Ishikawa (cell line): ENCODE data around the gene SSTR5.

Source experiments
- CEBPB ChIP-seq: IDR thresholded peaks from 2 replicates; pipeline ENCODE4 v1.6.1; 2012
- CREB1 ChIP-seq: IDR thresholded peaks from 2 replicates; pipeline ENCODE4 v1.6.1; 2012; ENCODE audit warnings: low read depth
- EGR1 ChIP-seq: IDR thresholded peaks from 2 replicates; pipeline ENCODE4 v1.6.1; 2012
- EP300 ChIP-seq: IDR thresholded peaks from 2 replicates; pipeline ENCODE4 v1.6.1; 2012; ENCODE audit warnings: borderline replicate concordance
- FOXM1 ChIP-seq: IDR thresholded peaks from 2 replicates; pipeline ENCODE4 v1.6.1; 2012; ENCODE audit warnings: low read depth, borderline replicate concordance
- MAX ChIP-seq: IDR thresholded peaks from 2 replicates; pipeline ENCODE4 v1.6.1; 2012
- NFIC ChIP-seq: IDR thresholded peaks from 2 replicates; pipeline ENCODE4 v1.6.1; 2012
- RAD21 ChIP-seq: IDR thresholded peaks from 2 replicates; pipeline ENCODE4 v1.6.1; 2012; ENCODE audit warnings: low read depth
- REST ChIP-seq: IDR thresholded peaks from 2 replicates; pipeline ENCODE4 v1.6.1; 2012; ENCODE audit warnings: low read depth, mild to moderate bottlenecking
- TAF1 ChIP-seq: IDR thresholded peaks from 2 replicates; pipeline ENCODE4 v1.6.1; 2012; ENCODE audit warnings: low read depth, mild to moderate bottlenecking
- TCF12 ChIP-seq: IDR thresholded peaks from 2 replicates; pipeline ENCODE4 v1.6.1; 2012; ENCODE audit warnings: low read depth
- TEAD4 ChIP-seq: IDR thresholded peaks from 2 replicates; pipeline ENCODE4 v1.6.1; 2012
- USF1 ChIP-seq: IDR thresholded peaks from 2 replicates; pipeline ENCODE4 v1.6.1; 2012
- YY1 ChIP-seq: IDR thresholded peaks from 2 replicates; pipeline ENCODE4 v1.6.1; 2012; ENCODE audit warnings: low read depth
- ZBTB7A ChIP-seq: IDR thresholded peaks from 2 replicates; pipeline ENCODE4 v1.6.1; 2012; ENCODE audit warnings: low read depth

SSTR5 gene

GRCh38 chr16:1040346-1040745 is 32.2 kb upstream of the SSTR5 start:
- TF ChIP-seq CEBPB, result no peak
- no peak for TF ChIP-seq FOXM1
- TF ChIP-seq TAF1, result no peak
- no peak for TF ChIP-seq TEAD4
- no peak for TF ChIP-seq ZBTB7A
- TF ChIP-seq MAX, result no peak
- TF ChIP-seq YY1, result no peak
- no peak for TF ChIP-seq REST
- TF ChIP-seq USF1, result no peak

GRCh38 chr16:1042049-1042744 is 30.4 kb upstream of the SSTR5 start:
- TF ChIP-seq REST, result no peak

- no peak for TF ChIP-seq EP300
- TF ChIP-seq USF1, result no peak
- TF ChIP-seq MAX, result no peak
- TF ChIP-seq EGR1, result no peak
- TF ChIP-seq ZBTB7A, result no peak
- TF ChIP-seq RAD21, result no peak
- no peak for TF ChIP-seq TEAD4
- no peak for TF ChIP-seq YY1
- TF ChIP-seq REST, result no peak
- TF ChIP-seq CREB1, result no peak
- no peak for TF ChIP-seq CEBPB
- no peak for TF ChIP-seq TAF1
- no peak for TF ChIP-seq NFIC
- TF ChIP-seq FOXM1, result no peak
These were observed 29.7 kb upstream of the SSTR5 start for GRCh38 chr16:1042866-1043265.

GRCh38 chr16:1043881-1044451 is 28.6 kb upstream of the SSTR5 start:
- TF ChIP-seq EGR1, result no peak
- no peak for TF ChIP-seq CREB1
- TF ChIP-seq TAF1, result no peak
- TF ChIP-seq TEAD4, result no peak
- TF ChIP-seq REST, result no peak
- no peak for TF ChIP-seq TCF12
- TF ChIP-seq USF1, result no peak
- no peak for TF ChIP-seq RAD21
- no peak; the same call in 1 of the 2 replicates for TF ChIP-seq ZBTB7A
- no peak for TF ChIP-seq CEBPB
- TF ChIP-seq YY1, result no peak
